Psoas muscle (tissue), 8 donors: Measurements from ENCODE around the gene ST6GALNAC3. TPM values are rescaled to one million over a fixed set of nuclear protein-coding genes. Genes with fewer than 3 reads are reported as not detected.

Source experiments
- ATAC-seq, 4 donors: fragments of 200-7000 bp; cut with Tn5 transposase; one replicate each; pipeline ENCODE4 v1.9.1; 2020; ENCODE audit warnings: moderate library complexity in 3 of 4, mild to moderate bottlenecking in 2 of 4
- DNase-seq, 2 donors: peaks; one replicate each; pipeline ENCODE4 v3.0.0-alpha.2; 2020
- H3K27ac ChIP-seq: fragments of 200-600 bp; one replicate; pipeline ENCODE4 v1.8.0; 2022
- H3K27me3 ChIP-seq, 3 donors: fragments of 200-600 bp in 1 of 3; one replicate each; pipeline versions ENCODE4 v1.6.1 to v1.8.0; 2013 to 2022; ENCODE audit warnings: low read length in 2 of 3, mild to moderate bottlenecking in 2 of 3, moderate library complexity in 1 of 3; ENCODE audit not compliant: insufficient read depth in 3 of 3
- H3K36me3 ChIP-seq, 2 donors: fragments of 200-600 bp in 1 of 2; one replicate each; pipeline versions ENCODE4 v1.6.1 to v1.8.0; 2013 to 2022; ENCODE audit warnings: low read depth in 1 of 2, mild to moderate bottlenecking in 1 of 2, moderate library complexity in 1 of 2; ENCODE audit not compliant: insufficient read depth in 1 of 2
- H3K4me1 ChIP-seq: fragments of 200-600 bp; one replicate; pipeline ENCODE4 v1.8.0; 2022
- H3K4me3 ChIP-seq: fragments of 200-600 bp; one replicate; pipeline ENCODE4 v1.8.0; 2022; ENCODE audit warnings: mild to moderate bottlenecking
- H3K9me3 ChIP-seq: fragments of 200-600 bp; one replicate; pipeline ENCODE4 v1.8.0; 2022
- WGBS, 3 donors: extraction: QIAGEN DNeasy Blood & Tissue Kit; methylation state at CpG; one replicate each; pipeline versions ENCODE4 v1.1.6 to v1.1.7; 2013; 5-methylcytosine and 5-hydroxymethylcytosine counted together
- intact Hi-C, 2 donors: fragments of 100-400 bp; cut with DNase I; formaldehyde crosslinking; loops; one replicate each; pipeline versions ENCODE4 v1.11.0 to v1.14.2; 2022
- polyA plus RNA-seq, 3 donors: library from polyadenylated mRNA; stranded (reverse); fragments of 200-250 nt; gene quantifications; one replicate each; pipeline ENCODE4 v1.2.3, GENCODE V29; 2013
- total RNA-seq, 4 donors: library from RNA; stranded (reverse); fragmentation: NEBNext Ultra II Directional in 2 of 4; extraction: Animal tissue kit (Norgen Biotek cat#: 25700) in 2 of 4; gene quantifications; one replicate each; pipeline versions ENCODE4 v1.2.1 to v1.2.4, GENCODE V29; 2021 to 2023
- TF ChIP-seq, protein P1 (sequence below): fragments of 200-600 bp; IDR thresholded peaks from one replicate; pipeline ENCODE4 v1.8.0; 2022; ENCODE audit warnings: antibody characterized with exemption
- donor health status: healthy with polysubstance abuse.
- donor health status: DM: no; HTN: no; CAD: no; lungs with moderate emphysema.
- donor health status: Bipolar disorder and iron deficiency.
- donor health status: healthy.
- donor health status: DM: yes; HTN: yes; CAD: no.
- donor health status: DM: no; HTN: no; CAD: no.
- donor health status: DM: no; HTN: no; CAD: no.
- donor health status: DM: yes; HTN: yes; CAD: no.

The ST6GALNAC3 gene
- total and polyA plus RNA-seq, 7 donors, result 1.3 to 5.4 (median 2.3) TPM

GRCh38 chr1:76674689-76675210 lies 600.2 kb downstream of the ST6GALNAC3 start:
- whole genome bisulfite sequencing, 3 donors, result 92 to 95% (median 93%) methylated on average over 3 of the region's 3 CpGs
- Histone ChIP-seq H3K9me3 (no peaks in the 10 kb centered on the region), H3K27me3 (peaks cover 0 to 2% (median 0%) of the 10 kb centered on the region in 3 donors), H3K4me1 (no peaks in the 10 kb centered on the region), H3K27ac (no peak overlapping the region), H3K4me3 (no peak overlapping the region), H3K36me3 (no peaks in the 10 kb centered on the region)
- intact Hi-C loops, result no loop called here
- DNase-seq, result no peak
- TF ChIP-seq, protein P1, sequence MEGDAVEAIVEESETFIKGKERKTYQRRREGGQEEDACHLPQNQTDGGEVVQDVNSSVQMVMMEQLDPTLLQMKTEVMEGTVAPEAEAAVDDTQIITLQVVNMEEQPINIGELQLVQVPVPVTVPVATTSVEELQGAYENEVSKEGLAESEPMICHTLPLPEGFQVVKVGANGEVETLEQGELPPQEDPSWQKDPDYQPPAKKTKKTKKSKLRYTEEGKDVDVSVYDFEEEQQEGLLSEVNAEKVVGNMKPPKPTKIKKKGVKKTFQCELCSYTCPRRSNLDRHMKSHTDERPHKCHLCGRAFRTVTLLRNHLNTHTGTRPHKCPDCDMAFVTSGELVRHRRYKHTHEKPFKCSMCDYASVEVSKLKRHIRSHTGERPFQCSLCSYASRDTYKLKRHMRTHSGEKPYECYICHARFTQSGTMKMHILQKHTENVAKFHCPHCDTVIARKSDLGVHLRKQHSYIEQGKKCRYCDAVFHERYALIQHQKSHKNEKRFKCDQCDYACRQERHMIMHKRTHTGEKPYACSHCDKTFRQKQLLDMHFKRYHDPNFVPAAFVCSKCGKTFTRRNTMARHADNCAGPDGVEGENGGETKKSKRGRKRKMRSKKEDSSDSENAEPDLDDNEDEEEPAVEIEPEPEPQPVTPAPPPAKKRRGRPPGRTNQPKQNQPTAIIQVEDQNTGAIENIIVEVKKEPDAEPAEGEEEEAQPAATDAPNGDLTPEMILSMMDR, result no peak
- ATAC-seq, result no peak

DNA sequence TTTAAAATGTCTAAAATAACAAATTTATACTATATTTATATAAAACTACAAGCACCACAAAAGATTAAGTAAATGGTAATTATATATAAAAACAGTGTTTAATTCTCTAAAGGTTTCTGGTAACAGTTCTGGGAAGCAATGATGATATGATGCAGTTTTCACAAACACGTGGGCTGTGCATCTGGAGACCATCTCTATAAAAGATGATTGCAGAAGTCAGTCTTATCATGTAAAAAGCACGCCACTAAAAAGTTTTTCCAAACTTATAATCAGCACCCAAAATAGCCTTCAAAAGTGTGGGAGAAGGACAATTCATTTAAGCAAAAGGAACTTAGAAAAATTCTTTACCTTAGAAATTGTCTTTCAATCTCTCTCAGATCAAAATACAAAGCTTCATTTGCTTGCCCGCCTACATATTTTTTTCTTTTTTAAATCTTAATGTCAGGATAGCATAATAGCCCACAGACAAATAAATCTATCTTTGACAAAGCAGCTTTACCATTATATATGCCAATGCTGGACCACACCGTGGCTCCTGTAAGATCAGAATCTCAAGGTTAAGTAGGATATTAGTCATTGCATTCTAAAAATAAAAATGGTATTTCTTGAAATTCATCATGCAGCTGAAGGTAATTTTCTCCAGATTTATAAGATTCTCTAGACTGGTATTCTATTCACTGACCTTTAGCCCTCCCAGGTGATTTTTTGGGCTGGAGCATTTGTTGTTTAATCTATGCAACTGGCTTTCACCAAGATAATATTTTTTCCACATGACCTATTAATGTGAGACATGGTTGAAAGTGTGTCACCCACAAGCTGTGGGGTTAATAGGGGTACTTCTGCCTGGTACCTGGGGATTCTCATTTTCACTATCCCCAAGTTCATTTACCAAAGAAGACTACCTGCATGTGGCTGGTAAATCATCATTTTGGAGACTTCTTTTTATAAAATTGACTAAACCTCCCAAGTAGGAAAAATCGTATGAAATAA lies 603.2 kb downstream of the ST6GALNAC3 start:
- 70 to 77% (median 71%) methylated on average over 5 of the region's 5 CpGs for WGBS, 3 donors
- H3K4me3 ChIP-seq, result no peak overlapping the region
- no peaks in the 10 kb centered on the region for H3K9me3 ChIP-seq
- H3K4me1 ChIP-seq, result no peaks in the 10 kb centered on the region
- H3K36me3 ChIP-seq, result no peaks in the 10 kb centered on the region
- peaks cover 0 to 2% (median 0%) of the 10 kb centered on the region in 3 donors for H3K27me3 ChIP-seq
- intact Hi-C loops, result no loop called here
- H3K27ac ChIP-seq, result no peak overlapping the region
- TF ChIP-seq, protein P1, result no peak
- ATAC-seq (no peak), DNase-seq (no peak)

DNA sequence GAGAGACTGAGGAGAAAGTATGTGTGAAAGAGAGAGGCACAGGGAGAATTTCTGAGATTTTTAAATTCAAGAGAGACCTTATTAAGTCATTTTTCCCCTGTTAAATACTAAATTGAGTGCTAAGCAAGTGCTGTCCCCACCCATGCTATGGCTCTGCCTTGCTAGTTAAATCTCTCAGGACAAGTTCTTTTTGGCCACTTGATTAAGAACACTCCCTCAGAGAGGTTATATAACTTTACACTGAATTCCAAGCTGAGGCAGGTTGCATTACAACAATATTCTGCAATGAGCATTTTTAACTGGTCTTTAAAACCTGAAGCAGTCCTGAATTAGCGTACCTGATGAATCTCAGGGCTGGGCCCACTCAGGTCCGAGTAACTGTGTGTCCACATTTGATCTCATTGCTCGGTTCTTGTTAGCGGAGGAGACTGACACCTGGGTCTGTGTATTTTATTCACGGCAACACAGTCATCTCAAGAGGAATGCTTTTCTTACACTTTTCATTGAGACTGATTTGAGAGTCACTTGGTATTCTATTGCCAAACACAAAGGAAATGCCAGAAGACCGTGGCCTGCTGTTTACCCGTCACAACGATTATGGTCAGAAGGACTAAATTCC lies 605.1 kb downstream of the ST6GALNAC3 start:
- DNase-seq (no peak), ATAC-seq (no peak)
- Histone ChIP-seq H3K36me3 (no peaks in the 10 kb centered on the region), H3K9me3 (no peaks in the 10 kb centered on the region), H3K4me1 (no peaks in the 10 kb centered on the region), H3K27ac (no peak overlapping the region), H3K27me3 (peaks cover 0 to 2% (median 0%) of the 10 kb centered on the region in 3 donors), H3K4me3 (no peak overlapping the region)
- TF ChIP-seq, protein P1, result no peak
- intact Hi-C loops, result no loop called here
- 88 to 89% (median 88%) methylated on average over 8 of the region's 8 CpGs for WGBS, 3 donors

DNA sequence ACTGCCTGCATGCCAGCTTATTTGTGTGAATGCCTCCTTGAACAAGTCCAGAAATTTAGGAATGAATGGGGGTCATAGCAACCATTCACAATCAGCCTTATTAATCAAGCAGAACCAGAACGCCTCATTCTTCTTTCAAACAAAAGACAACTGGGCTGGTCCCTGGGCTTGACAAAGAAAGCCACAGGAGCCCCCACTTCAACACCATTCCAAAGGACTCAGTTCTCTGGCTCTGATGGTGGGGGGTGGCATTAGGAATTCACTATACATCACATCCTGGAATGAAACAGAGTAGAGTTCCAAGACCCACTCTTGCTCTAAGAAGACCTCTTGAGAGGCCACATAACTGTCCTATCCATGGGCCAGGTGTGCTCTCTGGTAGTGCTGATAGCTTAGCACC lies 606.1 kb downstream of the ST6GALNAC3 start:
- Histone ChIP-seq H3K4me1 (no peaks in the 10 kb centered on the region), H3K36me3 (no peaks in the 10 kb centered on the region), H3K9me3 (no peaks in the 10 kb centered on the region), H3K27ac (no peak overlapping the region), H3K27me3 (peaks cover 0 to 2% (median 0%) of the 10 kb centered on the region in 3 donors), H3K4me3 (no peak overlapping the region)
- TF ChIP-seq, protein P1, result no peak
- DNase-seq (no peak), ATAC-seq (no peak)
- intact Hi-C loops, result no loop called here
- WGBS, 3 donors, result 83 to 91% (median 84%) methylated on average over 1 of the region's 1 CpG
